ENCODE results near the gene FGF19.

Gene FGF19, protein sequence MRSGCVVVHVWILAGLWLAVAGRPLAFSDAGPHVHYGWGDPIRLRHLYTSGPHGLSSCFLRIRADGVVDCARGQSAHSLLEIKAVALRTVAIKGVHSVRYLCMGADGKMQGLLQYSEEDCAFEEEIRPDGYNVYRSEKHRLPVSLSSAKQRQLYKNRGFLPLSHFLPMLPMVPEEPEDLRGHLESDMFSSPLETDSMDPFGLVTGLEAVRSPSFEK

DNA sequence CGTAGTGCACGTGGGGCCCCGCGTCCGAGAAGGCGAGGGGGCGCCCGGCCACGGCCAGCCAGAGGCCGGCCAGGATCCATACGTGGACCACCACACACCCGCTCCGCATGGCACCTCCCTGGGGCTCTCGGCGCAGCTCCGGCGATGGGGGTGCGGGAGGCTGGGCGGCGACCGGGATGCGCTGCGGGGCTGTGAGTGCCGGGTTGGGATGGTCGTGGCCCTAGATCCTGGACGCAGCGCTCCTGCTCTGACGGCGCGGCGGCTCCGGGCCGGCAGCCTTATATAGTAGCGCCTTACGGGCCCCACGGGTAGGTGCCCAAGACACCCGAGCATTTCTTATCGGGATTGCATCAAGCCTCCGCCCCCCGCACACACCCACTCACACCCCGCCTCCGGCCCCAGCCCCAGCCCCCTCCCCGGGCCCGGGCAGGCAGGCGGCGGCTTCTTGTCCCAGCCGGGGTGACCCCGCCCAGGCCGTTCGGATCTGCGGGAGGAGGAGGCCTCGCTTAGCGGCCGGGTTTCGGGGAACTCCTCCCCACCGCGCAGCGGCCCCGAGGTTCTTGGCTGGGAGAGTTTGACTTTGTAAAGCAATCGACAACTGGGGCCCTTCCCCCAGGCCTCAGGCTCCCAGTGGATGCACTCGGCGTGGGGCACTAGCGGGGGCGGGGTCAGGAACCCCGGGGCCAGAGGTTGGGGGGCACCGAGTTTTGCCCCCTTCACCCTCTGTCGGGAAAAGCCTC is at the start of gene FGF19:
TSS of gene FGF19 (minus strand) at position 255 of the 740 bp plus-strand sequence. CDS start at position 109, 146 bp downstream.
- TF ChIP-seq, protein P1, sequence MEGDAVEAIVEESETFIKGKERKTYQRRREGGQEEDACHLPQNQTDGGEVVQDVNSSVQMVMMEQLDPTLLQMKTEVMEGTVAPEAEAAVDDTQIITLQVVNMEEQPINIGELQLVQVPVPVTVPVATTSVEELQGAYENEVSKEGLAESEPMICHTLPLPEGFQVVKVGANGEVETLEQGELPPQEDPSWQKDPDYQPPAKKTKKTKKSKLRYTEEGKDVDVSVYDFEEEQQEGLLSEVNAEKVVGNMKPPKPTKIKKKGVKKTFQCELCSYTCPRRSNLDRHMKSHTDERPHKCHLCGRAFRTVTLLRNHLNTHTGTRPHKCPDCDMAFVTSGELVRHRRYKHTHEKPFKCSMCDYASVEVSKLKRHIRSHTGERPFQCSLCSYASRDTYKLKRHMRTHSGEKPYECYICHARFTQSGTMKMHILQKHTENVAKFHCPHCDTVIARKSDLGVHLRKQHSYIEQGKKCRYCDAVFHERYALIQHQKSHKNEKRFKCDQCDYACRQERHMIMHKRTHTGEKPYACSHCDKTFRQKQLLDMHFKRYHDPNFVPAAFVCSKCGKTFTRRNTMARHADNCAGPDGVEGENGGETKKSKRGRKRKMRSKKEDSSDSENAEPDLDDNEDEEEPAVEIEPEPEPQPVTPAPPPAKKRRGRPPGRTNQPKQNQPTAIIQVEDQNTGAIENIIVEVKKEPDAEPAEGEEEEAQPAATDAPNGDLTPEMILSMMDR (IDR thresholded peaks at IDR 0.05; ENCODE audit: low read depth, low read length): no peak
- H3K4me3 ChIP-seq (ENCODE audit: low read depth, low read length): no peak within 1 kb of the TSS

DNA sequence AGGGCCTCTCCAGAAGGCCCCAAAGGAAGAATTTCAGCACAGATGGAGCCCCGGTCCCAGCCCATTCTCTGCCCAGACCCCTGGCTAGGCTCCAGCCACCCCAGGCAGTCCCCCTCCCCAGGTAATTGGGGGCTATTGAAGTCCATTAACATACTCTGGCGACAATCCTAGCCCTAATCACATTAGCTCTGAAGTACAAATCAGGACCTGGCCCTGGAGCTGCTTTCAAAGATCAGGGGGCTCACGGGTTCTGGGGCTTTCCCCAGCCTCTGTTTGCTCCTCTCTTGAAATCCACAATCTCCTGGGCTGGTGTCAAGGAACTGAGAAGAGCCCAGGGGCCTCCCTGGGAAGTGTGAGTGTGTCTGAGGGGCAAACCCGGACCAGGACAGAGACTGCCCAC is 49.1 kb upstream of the FGF19 start:
- TF ChIP-seq, protein P1 (IDR thresholded peaks at IDR 0.05; ENCODE audit: low read depth, low read length): no peak
- H3K4me3 ChIP-seq (ENCODE audit: low read depth, low read length): no peak overlapping the region

DNA sequence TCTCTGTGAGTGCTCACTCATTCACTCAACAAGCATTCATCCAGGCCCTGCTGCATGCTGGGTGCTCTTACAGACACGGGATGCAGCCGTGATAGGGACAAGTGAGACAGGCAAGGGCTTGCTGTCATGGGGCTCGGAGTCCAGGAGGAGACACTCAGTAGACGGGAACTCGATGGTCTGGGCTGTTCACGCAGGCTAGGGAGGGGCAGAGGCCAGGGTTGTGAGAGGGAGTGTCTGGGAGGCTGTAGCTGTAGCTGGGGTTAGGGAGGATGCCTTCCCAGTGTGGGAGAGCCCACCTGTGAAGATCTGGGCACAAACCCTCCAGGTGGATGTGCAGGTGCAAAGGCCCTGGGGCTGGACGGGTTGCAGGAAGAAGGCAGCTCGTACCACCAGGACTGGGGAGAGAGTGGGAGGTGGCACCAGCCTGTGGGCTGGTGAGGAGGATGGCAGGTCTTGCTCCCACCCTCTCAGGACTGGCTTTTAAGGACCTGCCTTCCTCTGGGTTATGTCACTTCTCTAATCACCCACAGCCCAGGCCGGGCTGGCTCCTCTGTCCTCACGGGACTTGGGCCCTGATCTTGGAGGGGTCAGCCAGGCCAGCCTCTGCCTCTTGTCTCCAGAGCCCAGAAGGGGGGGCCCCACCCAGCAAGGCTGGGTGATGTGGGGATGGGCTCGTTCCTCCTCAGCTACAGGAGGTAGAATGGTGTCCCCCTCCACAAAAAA is 47.2 kb upstream of the FGF19 start:
- TF ChIP-seq, protein P1 (IDR thresholded peaks at IDR 0.05; ENCODE audit: low read depth, low read length): no peak
- H3K4me3 ChIP-seq (ENCODE audit: low read depth, low read length): no peak overlapping the region

DNA sequence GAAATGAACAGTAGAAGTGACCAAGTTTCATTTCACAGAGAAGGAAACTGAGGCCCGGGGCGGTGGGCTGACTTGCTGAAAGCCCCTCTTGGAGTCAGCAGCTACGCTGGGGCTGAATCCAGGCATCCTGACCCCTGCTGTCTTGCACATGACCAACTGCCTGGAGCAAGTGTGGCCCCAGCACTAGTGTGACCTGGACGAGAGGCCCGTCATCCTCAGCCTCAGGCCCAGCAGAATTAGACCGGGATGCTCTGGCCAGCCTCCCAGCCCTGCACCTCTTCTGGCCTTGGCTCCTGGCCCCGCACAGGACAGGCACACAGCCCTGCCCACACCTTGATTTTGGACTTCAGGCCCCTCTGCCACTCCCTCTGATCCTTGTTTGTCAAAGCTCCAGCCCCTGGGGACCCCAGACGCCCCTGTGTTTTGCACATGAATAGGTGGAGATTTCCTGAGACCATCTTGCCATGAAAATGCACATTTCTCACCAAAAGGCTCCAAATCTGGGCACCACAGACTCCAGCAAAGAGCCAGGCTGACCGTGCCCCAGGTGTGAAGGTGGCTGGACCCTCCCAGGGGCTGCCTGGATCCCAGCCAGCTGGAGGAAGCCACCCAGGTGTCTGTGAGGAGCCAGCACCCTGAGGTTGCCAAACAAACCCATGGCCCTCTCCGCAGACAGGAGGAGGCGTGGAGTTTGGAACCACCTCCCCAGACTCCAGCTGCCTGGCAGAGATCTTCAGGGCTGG is 46.5 kb upstream of the FGF19 start:
- H3K4me3 ChIP-seq (ENCODE audit: low read depth, low read length): no peak overlapping the region
- TF ChIP-seq, protein P1 (IDR thresholded peaks at IDR 0.05; ENCODE audit: low read depth, low read length): no peak

DNA sequence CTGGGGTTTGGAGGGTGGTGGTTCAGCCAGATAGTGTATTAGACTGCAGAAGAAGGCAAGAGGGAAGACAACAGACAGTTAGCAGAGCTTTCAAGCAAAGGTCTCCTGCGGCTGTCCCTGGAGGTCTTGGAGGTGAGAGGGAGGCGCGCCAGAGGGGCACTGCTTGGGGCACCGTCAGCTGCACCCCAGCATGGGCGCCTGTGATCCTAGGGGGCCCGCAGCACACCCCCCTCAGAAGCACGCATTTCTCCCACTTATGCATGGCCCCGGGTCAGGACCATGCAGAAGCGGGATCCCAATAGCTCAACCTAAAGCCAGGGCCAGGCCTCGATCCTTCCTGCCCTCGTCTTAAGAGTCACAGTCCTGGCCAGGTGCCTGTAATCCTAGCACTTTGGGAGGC is 44.8 kb upstream of the FGF19 start:
- TF ChIP-seq, protein P1 (IDR thresholded peaks at IDR 0.05; ENCODE audit: low read depth, low read length): no peak
- no peak overlapping the region for H3K4me3 ChIP-seq (ENCODE audit: low read depth, low read length)

DNA sequence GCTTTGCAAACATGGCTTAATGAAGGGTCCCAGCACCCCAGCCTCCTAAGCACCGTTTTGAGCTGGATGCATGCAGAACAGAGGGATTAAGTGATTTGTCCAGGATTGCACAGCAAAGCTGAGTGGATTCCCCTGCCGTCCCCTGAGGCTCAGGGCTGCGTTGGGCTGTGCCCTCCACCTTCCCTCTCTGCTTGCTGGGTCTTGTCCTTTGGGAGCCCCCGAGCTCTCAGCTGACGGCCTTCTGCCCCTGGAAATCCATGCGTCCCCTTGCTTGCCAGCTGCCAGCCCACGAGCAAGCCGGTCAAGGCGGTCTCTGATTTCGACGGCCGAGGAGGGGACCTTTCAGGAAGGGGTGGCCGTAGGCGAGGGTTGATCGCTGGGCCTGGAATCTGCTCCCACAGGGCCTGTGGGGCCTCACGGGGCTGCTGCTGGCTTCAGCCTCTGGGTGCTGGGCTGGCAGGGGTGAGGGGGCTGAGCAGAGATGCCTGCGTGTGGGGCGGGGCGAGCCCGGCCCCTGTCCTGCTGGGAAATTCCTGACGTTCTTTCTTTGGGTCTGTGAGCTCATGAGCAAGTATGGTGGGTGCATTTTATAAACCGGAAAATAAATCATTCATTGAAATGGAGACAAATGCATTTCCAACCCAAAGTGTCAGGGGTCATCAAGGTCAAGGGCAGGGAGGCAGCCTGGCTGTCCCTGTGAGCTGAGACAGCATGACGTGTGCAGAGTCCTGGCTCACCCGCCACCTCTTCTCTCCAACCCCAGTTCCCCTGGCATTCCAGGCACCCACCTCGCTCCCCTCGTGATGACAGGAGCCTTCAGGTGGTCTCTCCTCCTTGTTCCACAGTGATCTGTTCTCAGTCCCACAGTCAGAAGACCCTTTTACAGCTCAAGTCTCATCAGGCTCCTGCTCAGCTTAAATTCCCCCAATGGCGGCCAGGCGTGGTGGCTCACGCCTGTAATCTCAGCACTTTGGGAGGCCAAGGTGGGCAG is 43.2 kb upstream of the FGF19 start:
- TF ChIP-seq, protein P1 (IDR thresholded peaks at IDR 0.05; ENCODE audit: low read depth, low read length): no peak
- no peak overlapping the region for H3K4me3 ChIP-seq (ENCODE audit: low read depth, low read length)
